Endothelial cell of umbilical vein (primary cell): ENCODE measurements around the gene TEX11. TPM values are rescaled to one million over a fixed set of nuclear protein-coding genes. Genes with fewer than 3 reads are reported as not detected.
"Not testable (repeated sequence)": the region's sequence is repeated elsewhere in the genome, so short reads cannot be mapped to it uniquely, and the experiment has no call there.

Source experiments
- BruUV-seq: library from RNA; stranded (reverse); fragments of 400-500 nt; replicated peaks from 2 replicates; lab custom pipeline; 2021; lab: Mats Ljungman, UMichigan
- CTCF ChIA-PET: fragments of 300-600, 350-600 bp; sonication (Branson Sonifier 250); formaldehyde crosslinking; loops from one replicate; lab custom pipeline; 2021; ENCODE audit warnings: antibody characterized with exemption, inconsistent platforms; lab: Charles Lee
- POLR2A ChIA-PET: fragments of 300-600, 350-600 bp; sonication (Branson Sonifier 250); formaldehyde crosslinking; loops from one replicate; lab custom pipeline; 2021; ENCODE audit warnings: antibody characterized with exemption, inconsistent platforms; lab: Charles Lee
- DNase-seq: peaks from one replicate; pipeline ENCODE4 v3.0.0-alpha.2; 2011; ENCODE audit warnings: low read depth, low spot score
- FAIRE-seq: peaks from 2 replicates; lab custom pipeline; 2011; peaks lifted over from hg19 to GRCh38; lab: Jason Lieb, UNC
- H2AFZ ChIP-seq: 2 replicates; pipeline ENCODE4 v1.6.0; 2012; ENCODE audit warnings: low read depth, low read length, control low read depth, inconsistent platforms
- H3K27ac ChIP-seq: 2 replicates; pipeline ENCODE4 v1.5.1; 2011; ENCODE audit warnings: low read depth, mild to moderate bottlenecking, control low read depth, low read length, moderate library complexity; ENCODE audit not compliant: insufficient read depth
- H3K27me3 ChIP-seq, 2 experiments: 2 replicates each; pipeline versions ENCODE4 v1.6.0 to v1.6.1; 2011; ENCODE audit warnings: low read length in 2 of 2, mixed read lengths in 1 of 2; ENCODE audit not compliant: control insufficient read depth in 2 of 2, insufficient read depth in 2 of 2
- H3K36me3 ChIP-seq, 2 experiments: 2 replicates in 1 of 2; 3 replicates in 1 of 2; pipeline ENCODE4 v1.5.1; 2011; ENCODE audit warnings: low read length in 2 of 2, mild to moderate bottlenecking in 1 of 2, moderate library complexity in 1 of 2; ENCODE audit not compliant: control insufficient read depth in 2 of 2, insufficient read depth in 2 of 2; ENCODE audit errors: extremely low read depth in 1 of 2
- H3K4me1 ChIP-seq: 3 replicates; pipeline ENCODE4 v1.5.1; 2011; ENCODE audit warnings: mild to moderate bottlenecking, low read length; ENCODE audit not compliant: control insufficient read depth, insufficient read depth; ENCODE audit errors: extremely low read depth
- H3K4me2 ChIP-seq: 2 replicates; pipeline ENCODE4 v1.6.1; 2011; ENCODE audit warnings: low read length, control low read depth, mixed read lengths; ENCODE audit not compliant: insufficient read depth
- H3K4me3 ChIP-seq, 3 experiments: fragments of 200-600 bp in 1 of 3; sonication (generic), shearing (Covaris generic) in 1 of 3; replicated peaks in 1 of 3; 2 replicates each; pipeline ENCODE4 v1.5.1; 2011 to 2016; ENCODE audit warnings: control low read depth in 3 of 3, low read length in 3 of 3, mild to moderate bottlenecking in 2 of 3, inconsistent platforms in 1 of 3, low read depth in 1 of 3, moderate library complexity in 1 of 3; ENCODE audit not compliant: insufficient read depth in 1 of 3
- H3K79me2 ChIP-seq: 2 replicates; pipeline ENCODE4 v1.6.0; 2012; ENCODE audit warnings: low read length, inconsistent platforms; ENCODE audit not compliant: control insufficient read depth, insufficient read depth
- H3K9ac ChIP-seq: replicated peaks from 2 replicates; pipeline ENCODE3; 2011; ENCODE audit warnings: low read length, control low read depth; ENCODE audit not compliant: insufficient read depth; ENCODE audit errors: extremely low read depth
- H3K9me1 ChIP-seq: replicated peaks from 3 replicates; pipeline ENCODE4 v1.6.0; 2011; ENCODE audit warnings: mild to moderate bottlenecking, low read length; ENCODE audit not compliant: control insufficient read depth, insufficient read depth; ENCODE audit errors: extremely low read depth
- H3K9me3 ChIP-seq: replicated peaks from 2 replicates; pipeline ENCODE4 v1.5.1; 2012; ENCODE audit warnings: low read length, inconsistent platforms; ENCODE audit not compliant: control insufficient read depth, insufficient read depth
- H4K20me1 ChIP-seq: replicated peaks from 2 replicates; pipeline ENCODE3; 2011; ENCODE audit warnings: mild to moderate bottlenecking, low read length; ENCODE audit not compliant: control insufficient read depth, insufficient read depth; ENCODE audit errors: extremely low read depth
- CTCF ChIP-seq, 2 donors: IDR thresholded peaks; 1 replicate in 1 of 2; 2 replicates in 1 of 2; pipeline ENCODE4 v1.5.1; 2011; ENCODE audit warnings: low read length in 2 of 2, mild to moderate bottlenecking in 2 of 2, moderate library complexity in 2 of 2, control low read depth in 1 of 2, inconsistent platforms in 1 of 2, low read depth in 1 of 2; ENCODE audit not compliant: insufficient read depth in 1 of 2; ENCODE audit errors: extremely low read depth in 1 of 2
- EZH2 ChIP-seq: IDR thresholded peaks from 2 replicates; pipeline ENCODE4 v1.6.1; 2012; ENCODE audit warnings: borderline replicate concordance, low read depth, mild to moderate bottlenecking, moderate library complexity, low read length, inconsistent platforms; ENCODE audit not compliant: severe bottlenecking
- FOS ChIP-seq: IDR thresholded peaks from 2 replicates; pipeline ENCODE4 v1.6.1; 2011; ENCODE audit warnings: mild to moderate bottlenecking, low read length, moderate library complexity, borderline replicate concordance; ENCODE audit not compliant: insufficient read depth
- GATA2 ChIP-seq: IDR thresholded peaks from 2 replicates; pipeline ENCODE4 v1.7.0; 2011; ENCODE audit warnings: low read depth, mild to moderate bottlenecking, moderate library complexity, mixed read lengths, low read length; ENCODE audit not compliant: insufficient read length, insufficient read depth
- JUN ChIP-seq: IDR thresholded peaks from 2 replicates; pipeline ENCODE4 v1.6.1; 2011; ENCODE audit warnings: borderline replicate concordance, low read depth; ENCODE audit not compliant: insufficient read length, insufficient read depth
- MAX ChIP-seq: IDR thresholded peaks from 2 replicates; pipeline ENCODE4 v1.6.1; 2011; ENCODE audit not compliant: insufficient read depth, insufficient read length
- MYC ChIP-seq: IDR thresholded peaks from one replicate; pipeline ENCODE4 v1.6.1; 2011; ENCODE audit warnings: mild to moderate bottlenecking, low read depth, low read length
- POLR2A ChIP-seq: IDR thresholded peaks from 2 replicates; pipeline ENCODE4 v1.6.1; 2012; ENCODE audit warnings: low read depth, mild to moderate bottlenecking, control low read depth, low read length
- POLR2AphosphoS5 ChIP-seq: IDR thresholded peaks from 2 replicates; pipeline ENCODE4 v1.6.1; 2012; ENCODE audit warnings: low read depth, mild to moderate bottlenecking, control low read depth, low read length, moderate library complexity; ENCODE audit not compliant: insufficient read depth
- dilution Hi-C: fragments of 300-500 bp; cut with MboI; formaldehyde crosslinking; loops from one replicate; pipeline ENCODE4 v1.15.0; 2019; ENCODE audit warnings: low sequenced_read_pairs; ENCODE audit not compliant: extremely low pct_ligation_motif_present
- intact Hi-C: fragments of 100-400 bp; cut with micrococcal nuclease; formaldehyde crosslinking; loops from one replicate; pipeline ENCODE4 v1.10.0; 2022
- polyA plus RNA-seq, 4 experiments: library from polyadenylated mRNA; depleted of rRNA in 3 of 4; stranded (reverse) in 3 of 4; unstranded in 1 of 4; fragments of >200 nt; gene quantifications; 2 replicates each; pipeline versions ENCODE4 v1.2.1 to v1.2.3, GENCODE V29; 2011 to 2012; ENCODE audit warnings: missing spikeins in 1 of 4
- total RNA-seq: library from RNA; stranded (reverse); gene quantifications from 2 replicates; pipeline ENCODE4 v1.2.3, GENCODE V29; 2021

The TEX11 gene
- total and polyA plus RNA-seq, 2 donors (not counting 3 experiments of a cell fraction or from before 2014, with no cell fraction given): not detected

GRCh38 chrX:70525733-70526132 lies 382.8 kb downstream of the TEX11 start:
- no TSS peak for BruUV-seq
- intact Hi-C loops: no loop called here
- no peak overlapping the region for H3K27ac ChIP-seq
- TF ChIP-seq FOS (no peak), MAX (no peak), MYC (no peak), CTCF (IDR thresholded peaks at IDR 0.05; ENCODE audit: extremely low read depth in 1 of 2, insufficient read depth in 1 of 2, low read depth in 1 of 2, low read length in 2 of 2) (no peak), POLR2A (no peak), POLR2AphosphoS5 (no peak), GATA2 (no peak), JUN (no peak), EZH2 (no peak)
- CTCF ChIA-PET: interaction anchor here (1.7 kb wide), 1 partner anchor 8 kb away, joined by 3 read pairs; no protein-coding TSS in a partner anchor
- dilution Hi-C loops: no loop called here
- H3K9ac ChIP-seq: no peak overlapping the region
- POLR2A ChIA-PET: no interaction called here
- FAIRE-seq (no peak), DNase-seq (no peak)
- H3K79me2 ChIP-seq: no peaks in the 10 kb centered on the region
- no peak overlapping the region for H2AFZ ChIP-seq
- H3K4me1 ChIP-seq: no peaks in the 10 kb centered on the region
- no peaks in the 10 kb centered on the region for H3K9me3 ChIP-seq
- H3K9me1 ChIP-seq: no peaks in the 10 kb centered on the region
- H3K36me3 ChIP-seq: no peaks in the 10 kb centered on the region
- no peaks in the 10 kb centered on the region for H4K20me1 ChIP-seq
- no peak overlapping the region for H3K4me2 ChIP-seq
- no peaks in the 10 kb centered on the region for H3K27me3 ChIP-seq
- H3K4me3 ChIP-seq: no peak overlapping the region

GRCh38 chrX:70515692-70516091 lies 392.8 kb downstream of the TEX11 start:
- CTCF ChIA-PET, H4K20me1 ChIP-seq, H3K36me3 ChIP-seq, H3K9me3 ChIP-seq, FAIRE-seq, H3K27me3 ChIP-seq, H3K27ac ChIP-seq, H3K4me3 ChIP-seq, H3K4me1 ChIP-seq, intact Hi-C loops, BruUV-seq, H3K9ac ChIP-seq, dilution Hi-C loops, POLR2A ChIA-PET, H2AFZ ChIP-seq, H3K9me1 ChIP-seq, H3K4me2 ChIP-seq, H3K79me2 ChIP-seq, DNase-seq: not testable (repeated sequence)

GRCh38 chrX:70515270-70515669 lies 393.2 kb downstream of the TEX11 start:
- H3K79me2 ChIP-seq, H3K4me3 ChIP-seq, BruUV-seq, dilution Hi-C loops, intact Hi-C loops, H3K27me3 ChIP-seq, H3K9me3 ChIP-seq, H4K20me1 ChIP-seq, DNase-seq, FAIRE-seq, H3K4me1 ChIP-seq, H3K4me2 ChIP-seq, H3K27ac ChIP-seq, POLR2A ChIA-PET, H3K9ac ChIP-seq, H2AFZ ChIP-seq, H3K9me1 ChIP-seq, H3K36me3 ChIP-seq, CTCF ChIA-PET: not testable (repeated sequence)
